HuH-7 (cell line): ENCODE results near the gene FDX2.

Experiments used
- DNase-seq: peaks from one replicate; pipeline ENCODE4 v3.0.0; 2011; ENCODE audit warnings: low spot score

FDX2 gene

DNA sequence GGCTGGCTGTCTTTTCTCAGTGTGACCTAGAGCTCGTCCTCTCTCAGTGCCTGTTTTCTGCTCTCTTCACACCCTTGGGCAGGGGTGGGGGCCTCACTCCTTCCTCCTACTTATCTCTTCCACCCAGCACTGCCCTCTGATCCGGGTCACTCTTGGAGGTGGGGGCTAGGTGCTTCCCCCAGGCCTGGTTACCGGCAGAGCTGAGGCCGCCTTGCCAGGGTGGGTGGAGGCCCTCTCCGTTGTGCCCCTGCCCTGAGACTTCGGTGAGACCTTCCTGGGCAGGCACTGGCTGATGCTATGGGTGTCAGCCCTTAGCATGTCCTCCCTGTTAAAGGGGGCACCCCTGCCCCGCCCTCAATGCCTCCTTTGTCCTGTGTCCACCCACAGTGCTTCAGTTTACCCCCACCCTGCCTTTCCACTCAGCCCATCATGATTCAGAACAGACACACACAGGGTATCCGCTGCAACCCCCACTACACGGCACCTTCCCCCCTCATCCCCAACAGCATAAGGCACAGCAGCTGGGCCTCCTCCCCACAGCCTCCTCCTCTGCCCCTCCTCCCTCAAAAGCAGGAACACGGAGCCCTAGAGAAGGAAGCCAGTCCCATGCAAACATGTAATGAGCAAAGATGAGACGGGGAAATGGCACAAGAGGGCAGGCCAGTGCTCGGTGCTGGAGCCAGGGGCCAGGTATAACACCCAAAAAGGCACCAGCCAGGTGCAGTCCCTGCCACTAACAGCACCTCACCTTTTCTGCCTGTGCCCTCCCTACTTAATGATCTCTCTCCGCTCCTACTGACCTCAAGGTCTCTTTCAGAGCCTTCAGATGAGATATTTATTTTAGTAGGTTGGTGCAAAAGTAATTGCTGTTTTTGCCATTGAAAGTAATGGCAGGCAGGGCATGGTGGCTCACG, 16.0 kb downstream of the FDX2 start:
- DNase-seq = no peak

DNA sequence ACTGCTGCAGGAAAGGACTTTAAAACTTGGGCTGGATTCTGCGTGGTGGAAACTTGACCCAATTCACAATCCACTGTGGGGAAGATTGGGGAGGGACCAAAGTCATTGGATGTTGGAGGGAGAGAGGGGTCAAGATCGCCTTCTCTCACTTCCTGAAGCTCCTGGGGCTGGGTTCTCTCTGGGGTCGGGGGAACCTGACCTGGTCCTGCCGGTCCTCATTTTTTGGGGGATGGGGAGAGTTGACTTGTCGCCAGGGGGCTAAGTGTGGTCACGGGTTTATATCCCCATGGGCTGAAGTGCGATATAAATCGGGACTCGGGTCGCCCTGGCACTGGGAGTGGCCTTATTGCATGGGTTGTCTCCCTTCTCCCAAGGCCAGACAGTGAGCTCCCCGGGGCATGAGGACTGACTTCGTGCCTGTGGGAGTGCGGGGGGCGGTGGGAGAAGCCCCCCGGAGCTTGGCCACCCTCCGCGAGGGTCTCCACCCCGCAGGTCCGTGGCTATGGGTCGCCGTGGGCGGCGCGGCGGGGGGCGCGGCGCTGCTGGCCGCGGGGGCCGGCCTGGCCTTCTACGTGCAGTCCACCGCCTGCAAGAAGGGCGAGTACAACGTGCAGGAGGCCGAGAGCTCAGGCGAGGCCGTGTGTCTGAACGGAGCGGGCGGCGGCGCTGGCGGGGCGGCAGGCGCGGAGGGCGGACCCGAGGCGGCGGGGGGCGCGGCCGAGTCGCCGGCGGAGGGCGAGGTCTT, 19.8 kb downstream of the FDX2 start:
- DNase-seq = no peak

DNA sequence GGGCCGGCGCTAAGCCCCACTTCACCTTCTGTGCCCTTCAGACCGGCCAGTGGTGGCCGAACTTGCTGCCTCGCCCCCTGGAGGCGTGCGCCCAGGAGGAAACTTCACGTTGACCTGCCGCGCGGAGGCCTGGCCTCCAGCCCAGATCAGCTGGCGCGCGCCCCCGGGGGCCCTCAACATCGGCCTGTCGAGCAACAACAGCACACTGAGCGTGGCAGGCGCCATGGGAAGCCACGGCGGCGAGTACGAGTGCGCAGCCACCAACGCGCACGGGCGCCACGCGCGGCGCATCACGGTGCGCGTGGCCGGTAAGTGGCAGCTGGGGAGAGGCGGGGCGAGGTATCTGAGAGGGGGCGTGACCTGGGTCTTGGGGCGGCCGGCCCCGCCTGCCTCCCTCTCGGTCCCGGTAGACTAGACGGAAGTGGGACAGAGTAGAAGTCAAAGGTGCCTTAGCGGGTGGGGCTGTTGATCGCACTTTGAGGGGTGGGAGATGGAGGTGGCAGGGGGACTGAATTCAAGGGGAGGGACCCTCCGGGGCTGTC, 20.4 kb downstream of the FDX2 start:
- DNase-seq = no peak

DNA sequence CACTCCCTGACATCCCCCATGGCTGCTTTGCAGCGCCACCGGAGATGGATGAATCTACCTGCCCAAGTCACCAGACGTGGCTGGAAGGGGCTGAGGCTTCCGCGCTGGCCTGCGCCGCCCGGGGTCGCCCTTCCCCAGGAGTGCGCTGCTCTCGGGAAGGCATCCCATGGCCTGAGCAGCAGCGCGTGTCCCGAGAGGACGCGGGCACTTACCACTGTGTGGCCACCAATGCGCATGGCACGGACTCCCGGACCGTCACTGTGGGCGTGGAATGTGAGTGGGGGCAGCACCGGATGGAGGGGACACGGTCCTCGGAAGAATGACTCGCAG, 21.5 kb downstream of the FDX2 start:
- no peak for DNase-seq

DNA sequence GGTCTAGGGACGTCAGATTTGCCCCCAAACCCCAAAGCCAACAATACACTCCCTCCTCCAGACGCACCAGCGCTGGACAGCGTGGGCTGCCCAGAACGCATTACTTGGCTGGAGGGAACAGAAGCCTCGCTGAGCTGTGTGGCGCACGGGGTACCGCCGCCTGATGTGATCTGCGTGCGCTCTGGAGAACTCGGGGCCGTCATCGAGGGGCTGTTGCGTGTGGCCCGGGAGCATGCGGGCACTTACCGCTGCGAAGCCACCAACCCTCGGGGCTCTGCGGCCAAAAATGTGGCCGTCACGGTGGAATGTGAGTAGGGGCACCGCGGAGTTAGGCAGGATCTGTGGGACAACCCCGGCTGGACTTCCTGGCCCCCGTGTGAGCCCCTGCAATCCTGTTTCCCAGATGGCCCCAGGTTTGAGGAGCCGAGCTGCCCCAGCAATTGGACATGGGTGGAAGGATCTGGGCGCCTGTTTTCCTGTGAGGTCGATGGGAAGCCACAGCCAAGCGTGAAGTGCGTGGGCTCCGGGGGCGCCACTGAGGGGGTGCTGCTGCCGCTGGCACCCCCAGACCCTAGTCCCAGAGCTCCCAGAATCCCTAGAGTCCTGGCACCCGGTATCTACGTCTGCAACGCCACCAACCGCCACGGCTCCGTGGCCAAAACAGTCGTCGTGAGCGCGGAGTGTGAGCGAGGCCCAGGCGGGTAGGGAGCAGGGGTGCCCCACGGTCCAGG, 22.0 kb downstream of the FDX2 start:
- DNase-seq = no peak

DNA sequence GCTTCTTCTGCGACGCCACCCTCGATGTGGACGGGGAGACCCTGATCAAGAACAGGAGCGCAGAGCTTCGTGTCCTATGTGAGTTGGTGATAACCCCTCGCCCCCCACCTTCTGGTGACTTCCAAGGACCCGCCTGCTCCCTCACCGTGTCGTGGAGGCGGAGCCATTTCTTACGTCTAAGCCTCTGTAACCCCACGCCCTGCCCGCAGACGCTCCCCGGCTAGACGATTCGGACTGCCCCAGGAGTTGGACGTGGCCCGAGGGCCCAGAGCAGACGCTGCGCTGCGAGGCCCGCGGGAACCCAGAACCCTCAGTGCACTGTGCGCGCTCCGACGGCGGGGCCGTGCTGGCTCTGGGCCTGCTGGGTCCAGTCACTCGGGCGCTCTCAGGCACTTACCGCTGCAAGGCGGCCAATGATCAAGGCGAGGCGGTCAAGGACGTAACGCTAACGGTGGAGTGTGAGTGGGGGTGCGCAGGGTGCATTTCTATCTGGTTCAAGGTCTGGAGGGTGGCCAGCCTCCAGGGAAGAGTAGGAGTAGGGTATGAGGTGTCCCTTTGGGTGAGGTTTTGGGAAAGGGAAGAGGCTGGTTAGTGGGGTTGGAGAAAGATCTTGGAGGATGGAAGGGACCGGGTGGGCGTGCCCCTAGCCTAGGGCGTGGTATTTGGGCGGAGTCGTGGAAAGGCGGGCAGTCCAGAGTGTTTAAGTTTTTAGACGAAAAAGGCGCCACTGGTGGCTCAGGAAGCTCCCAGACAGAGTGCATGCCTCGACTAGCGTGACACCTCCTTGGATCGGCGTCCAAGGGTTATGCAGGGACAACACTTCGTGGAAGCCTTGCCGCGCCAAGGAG, 22.8 kb downstream of the FDX2 start:
- no peak for DNase-seq

DNA sequence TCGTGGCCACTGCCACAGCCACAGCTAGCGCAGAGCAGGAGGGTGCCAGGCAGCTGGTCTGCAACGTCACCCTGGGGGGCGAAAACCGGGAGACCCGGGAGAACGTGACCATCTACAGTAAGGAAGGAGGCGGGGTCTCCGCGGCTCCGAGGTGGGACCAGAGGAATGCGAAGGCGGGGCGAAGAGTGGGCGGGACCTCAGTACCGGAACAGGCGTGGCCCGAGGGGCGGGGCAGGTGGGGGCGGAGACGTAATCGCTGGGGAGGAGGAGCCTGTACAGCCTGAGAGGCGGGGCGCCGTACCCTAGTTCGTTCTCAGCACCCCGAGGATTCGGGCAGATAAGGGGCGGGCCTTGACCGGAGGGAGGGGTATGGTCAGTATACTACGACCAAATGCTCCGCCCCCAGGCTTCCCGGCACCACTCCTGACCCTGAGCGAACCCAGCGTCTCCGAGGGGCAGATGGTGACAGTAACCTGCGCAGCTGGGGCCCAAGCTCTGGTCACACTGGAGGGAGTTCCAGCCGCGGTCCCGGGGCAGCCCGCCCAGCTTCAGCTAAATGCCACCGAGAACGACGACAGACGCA, 23.5 kb downstream of the FDX2 start:
- DNase-seq = peak; percentile 91

DNA sequence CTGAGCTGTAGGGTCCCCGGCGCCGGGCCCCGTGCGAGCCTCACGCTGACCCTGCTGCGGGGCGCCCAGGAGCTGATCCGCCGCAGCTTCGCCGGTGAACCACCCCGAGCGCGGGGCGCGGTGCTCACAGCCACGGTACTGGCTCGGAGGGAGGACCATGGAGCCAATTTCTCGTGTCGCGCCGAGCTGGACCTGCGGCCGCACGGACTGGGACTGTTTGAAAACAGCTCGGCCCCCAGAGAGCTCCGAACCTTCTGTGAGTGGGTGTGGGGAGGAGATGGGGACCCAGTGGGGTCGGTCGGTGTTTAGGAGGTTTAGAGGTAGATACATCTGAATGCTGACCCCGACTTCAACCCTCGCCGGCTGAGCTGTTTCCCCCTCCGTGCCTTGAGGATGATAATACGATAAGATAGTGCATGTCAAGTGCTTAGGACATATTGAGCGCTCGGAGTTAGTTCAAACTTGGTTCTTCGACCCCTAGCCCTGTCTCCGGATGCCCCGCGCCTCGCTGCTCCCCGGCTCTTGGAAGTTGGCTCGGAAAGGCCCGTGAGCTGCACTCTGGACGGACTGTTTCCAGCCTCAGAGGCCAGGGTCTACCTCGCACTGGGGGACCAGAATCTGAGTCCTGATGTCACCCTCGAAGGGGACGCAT, 24.1 kb downstream of the FDX2 start:
- no peak for DNase-seq

DNA sequence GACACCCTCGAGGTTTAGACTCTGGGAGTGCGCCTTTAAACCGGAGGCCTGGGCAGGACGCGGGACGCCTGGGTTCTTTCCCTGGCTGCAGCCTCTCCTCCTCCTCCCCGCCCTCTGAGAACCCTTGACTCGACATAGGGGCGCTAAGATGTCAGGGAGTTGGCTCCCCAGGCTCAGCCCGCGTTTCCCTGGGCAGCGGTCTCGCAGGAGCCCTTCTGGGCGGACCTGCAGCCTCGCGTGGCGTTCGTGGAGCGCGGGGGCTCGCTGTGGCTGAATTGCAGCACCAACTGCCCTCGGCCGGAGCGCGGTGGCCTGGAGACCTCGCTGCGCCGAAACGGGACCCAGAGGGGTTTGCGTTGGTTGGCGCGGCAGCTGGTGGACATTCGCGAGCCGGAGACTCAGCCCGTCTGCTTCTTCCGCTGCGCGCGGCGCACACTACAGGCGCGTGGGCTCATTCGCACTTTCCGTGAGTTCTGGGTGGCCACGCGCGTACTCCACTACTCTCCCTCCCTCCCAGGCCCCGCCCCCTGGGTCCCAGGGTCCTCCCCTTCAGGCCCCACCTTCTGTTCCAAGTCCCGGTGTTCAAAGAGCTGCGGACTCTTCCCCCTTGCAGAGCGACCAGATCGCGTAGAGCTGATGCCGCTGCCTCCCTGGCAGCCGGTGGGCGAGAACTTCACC, 24.8 kb downstream of the FDX2 start:
- peak; percentile 85 for DNase-seq

DNA sequence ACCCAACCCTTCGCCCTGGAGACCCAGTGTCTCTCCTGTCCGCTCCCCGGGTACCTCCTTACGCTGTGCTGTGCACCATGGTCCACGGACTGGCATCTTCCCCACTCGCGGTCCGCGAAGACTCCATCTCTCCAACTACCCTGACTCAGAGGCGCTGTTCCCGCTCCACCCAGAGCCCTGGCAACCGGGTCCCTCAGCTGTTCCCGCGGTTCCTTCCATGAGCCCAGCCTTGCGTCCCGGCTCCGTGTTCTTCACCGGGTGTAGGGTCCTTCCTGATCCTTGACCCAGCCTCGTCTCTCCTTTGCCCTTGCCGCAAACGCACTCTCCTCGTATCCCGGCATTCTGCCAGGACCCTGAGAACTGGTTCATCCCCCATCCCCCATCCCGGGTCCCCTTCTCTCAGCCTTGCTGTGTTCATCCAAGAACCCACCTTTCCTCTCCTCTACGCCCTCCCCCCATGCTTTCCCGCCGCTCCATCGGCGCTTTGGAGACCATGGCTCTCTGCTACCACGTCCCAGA, 25.4 kb downstream of the FDX2 start:
- DNase-seq = peak; percentile 32

DNA sequence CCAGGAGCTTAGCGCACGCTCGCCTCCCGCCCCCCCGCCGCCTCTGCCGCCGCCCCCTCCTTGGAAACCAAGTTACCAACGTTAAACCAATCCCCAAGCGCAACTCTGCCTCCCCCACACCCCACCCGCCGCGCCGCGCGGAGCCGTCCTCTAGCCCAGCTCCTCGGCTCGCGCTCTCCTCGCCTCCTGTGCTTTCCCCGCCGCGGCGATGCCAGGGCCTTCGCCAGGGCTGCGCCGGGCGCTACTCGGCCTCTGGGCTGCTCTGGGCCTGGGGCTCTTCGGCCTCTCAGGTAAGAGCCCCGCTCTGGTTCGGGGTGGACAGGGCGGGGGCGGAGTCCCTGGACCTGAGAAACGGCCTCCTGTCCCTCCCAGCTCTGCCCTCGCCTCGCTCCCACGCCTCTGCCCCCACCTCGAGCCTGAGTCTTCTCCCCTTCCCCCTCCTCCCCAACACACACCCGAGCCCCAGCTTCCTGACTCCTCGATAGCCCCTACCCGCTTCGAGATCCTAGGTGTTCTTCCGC, 25.9 kb downstream of the FDX2 start, which contains the start of gene ICAM5:
TSS of gene ICAM5 (plus strand) at position 117 of the 521 bp plus-strand sequence. CDS start at position 209, 92 bp downstream.
- peak; percentile 20 for DNase-seq

DNA sequence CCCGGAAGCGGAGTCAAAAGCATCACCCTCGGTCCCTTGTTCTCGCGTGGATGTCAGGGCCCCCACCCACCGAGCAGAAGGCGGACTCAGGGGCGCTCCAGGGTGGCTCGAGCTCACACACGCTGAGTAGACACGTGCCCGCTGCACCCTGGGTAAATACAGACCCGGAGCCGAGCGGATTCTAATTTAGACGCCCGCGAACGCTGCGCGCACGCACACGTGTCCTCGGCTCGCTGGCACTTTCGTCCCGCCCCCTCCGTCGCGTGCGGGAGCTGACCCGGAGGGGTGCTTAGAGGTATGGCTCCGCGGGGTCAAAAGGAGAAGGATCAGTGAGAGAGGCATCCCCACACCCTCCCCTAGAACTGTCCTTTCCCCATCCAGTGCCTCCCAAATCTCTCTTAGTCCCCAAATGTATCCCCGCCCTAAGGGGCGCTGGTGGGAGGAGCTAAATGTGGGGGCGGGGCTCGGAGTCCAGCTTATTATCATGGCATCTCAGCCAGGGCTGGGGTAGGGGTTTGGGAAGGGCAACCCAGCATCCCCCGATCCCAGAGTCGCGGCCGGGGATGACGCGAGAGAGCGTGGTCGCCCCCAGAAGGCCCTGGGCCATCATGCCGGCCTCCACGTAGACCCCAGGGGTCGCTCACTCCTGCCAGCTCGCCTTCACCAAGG, 26.5 kb downstream of the FDX2 start:
- peak; percentile 68 for DNase-seq

DNA sequence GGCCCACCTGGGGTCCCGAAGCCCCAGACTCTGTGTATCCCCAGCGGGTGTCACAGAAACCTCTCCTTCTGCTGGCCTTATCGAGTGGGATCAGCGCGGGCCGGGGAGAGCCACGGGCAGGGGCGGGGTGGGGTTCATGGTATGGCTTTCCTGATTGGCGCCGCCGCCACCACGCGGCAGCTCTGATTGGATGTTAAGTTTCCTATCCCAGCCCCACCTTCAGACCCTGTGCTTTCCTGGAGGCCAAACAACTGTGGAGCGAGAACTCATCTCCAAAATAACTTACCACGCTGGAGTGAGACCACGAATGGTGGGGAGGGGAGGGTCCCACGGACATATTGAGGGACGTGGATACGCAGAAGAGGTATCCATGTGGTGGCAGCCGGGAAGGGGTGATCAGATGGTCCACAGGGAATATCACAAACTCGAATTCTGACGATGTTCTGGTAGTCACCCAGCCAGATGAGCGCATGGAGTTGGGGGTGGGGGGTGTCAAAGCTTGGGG, 27.1 kb downstream of the FDX2 start:
- peak; percentile 82 for DNase-seq

DNA sequence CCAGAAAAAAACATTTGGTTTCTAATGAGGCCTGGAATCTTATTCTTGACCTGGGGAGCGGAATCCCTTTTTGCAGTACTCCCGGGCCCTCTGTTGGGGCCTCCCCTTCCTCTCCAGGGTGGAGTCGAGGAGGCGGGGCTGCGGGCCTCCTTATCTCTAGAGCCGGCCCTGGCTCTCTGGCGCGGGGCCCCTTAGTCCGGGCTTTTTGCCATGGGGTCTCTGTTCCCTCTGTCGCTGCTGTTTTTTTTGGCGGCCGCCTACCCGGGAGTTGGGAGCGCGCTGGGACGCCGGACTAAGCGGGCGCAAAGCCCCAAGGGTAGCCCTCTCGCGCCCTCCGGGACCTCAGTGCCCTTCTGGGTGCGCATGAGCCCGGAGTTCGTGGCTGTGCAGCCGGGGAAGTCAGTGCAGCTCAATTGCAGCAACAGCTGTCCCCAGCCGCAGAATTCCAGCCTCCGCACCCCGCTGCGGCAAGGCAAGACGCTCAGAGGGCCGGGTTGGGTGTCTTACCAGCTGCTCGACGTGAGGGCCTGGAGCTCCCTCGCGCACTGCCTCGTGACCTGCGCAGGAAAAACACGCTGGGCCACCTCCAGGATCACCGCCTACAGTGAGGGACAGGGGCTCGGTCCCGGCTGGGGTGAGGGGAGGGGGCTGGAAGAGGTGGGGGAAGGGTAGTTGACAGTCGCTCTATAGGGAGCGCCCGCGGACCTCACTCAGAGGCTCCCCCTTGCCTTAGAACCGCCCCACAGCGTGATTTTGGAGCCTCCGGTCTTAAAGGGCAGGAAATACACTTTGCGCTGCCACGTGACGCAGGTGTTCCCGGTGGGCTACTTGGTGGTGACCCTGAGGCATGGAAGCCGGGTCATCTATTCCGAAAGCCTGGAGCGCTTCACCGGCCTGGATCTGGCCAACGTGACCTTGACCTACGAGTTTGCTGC, 28.7 kb downstream of the FDX2 start, which contains the start of gene ICAM4:
TSS of gene ICAM4 (plus strand) at position 153 of the 935 bp plus-strand sequence. CDS start at position 211, 58 bp downstream.
- DNase-seq = peak; percentile 44

DNA sequence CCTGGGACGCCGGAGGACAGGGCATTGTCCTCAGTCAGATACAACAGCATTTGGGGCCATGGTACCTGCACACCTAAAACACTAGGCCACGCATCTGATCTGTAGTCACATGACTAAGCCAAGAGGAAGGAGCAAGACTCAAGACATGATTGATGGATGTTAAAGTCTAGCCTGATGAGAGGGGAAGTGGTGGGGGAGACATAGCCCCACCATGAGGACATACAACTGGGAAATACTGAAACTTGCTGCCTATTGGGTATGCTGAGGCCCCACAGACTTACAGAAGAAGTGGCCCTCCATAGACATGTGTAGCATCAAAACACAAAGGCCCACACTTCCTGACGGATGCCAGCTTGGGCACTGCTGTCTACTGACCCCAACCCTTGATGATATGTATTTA, 30.4 kb downstream of the FDX2 start:
- DNase-seq = no peak

DNA sequence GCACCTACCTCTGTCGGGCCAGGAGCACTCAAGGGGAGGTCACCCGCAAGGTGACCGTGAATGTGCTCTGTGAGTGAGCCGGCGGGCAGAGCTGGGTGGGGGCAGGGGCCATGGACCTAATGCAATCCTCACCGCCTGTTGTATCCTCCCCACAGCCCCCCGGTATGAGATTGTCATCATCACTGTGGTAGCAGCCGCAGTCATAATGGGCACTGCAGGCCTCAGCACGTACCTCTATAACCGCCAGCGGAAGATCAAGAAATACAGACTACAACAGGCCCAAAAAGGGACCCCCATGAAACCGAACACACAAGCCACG, 30.9 kb downstream of the FDX2 start:
- no peak for DNase-seq
